ENCODE data around the gene TMEM186.
"Not testable (repeated sequence)": the region's sequence is repeated elsewhere in the genome, so short reads cannot be mapped to it uniquely, and the experiment has no call there.

The TMEM186 gene

DNA sequence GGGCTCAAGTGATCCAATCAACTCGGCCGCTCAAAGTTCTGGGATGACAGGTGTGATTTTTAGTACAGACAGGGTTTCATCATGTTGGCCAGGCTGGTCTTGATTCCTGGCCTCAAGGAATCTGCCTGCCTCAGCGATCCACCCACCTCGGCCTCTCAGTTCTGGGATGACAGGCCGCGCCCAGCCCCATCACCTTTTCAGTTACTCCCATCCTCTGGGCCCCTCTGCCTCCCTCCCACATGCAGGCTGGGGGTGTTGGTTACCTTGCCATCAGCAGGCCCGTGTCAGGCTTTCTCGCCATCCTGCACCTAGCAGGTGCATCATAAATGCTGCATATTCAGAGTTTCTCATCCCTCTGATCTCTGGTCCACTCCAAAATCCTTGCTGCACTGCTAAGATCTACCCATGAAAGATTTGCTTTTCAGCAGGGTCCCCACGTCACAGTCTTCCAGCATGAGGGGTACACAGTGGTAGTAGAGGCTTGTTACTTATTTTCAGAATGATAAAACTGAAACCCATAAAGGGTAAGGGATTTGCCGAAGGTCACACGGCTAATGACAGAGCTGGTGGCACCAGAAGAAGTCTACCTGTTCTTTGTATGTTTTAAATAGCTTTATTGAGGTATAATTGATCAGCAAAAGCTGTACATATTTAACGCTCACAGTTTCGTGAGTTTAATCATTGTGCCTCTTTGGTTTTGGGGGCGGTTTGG lies 16.8 kb upstream of the TMEM186 start:
- no peak for FAIRE-seq

GRCh38 chr16:8812162-8812843 lies 14.9 kb upstream of the TMEM186 start:
- FAIRE-seq (no peak), DNase-seq (ENCODE audit: insufficient read length, low spot score) (no peak)

More for the DNA sequence above, 16.8 kb upstream of the TMEM186 start:
- DNase-seq (ENCODE audit: insufficient read length, low spot score): no peak

- DNase-seq (ENCODE audit: insufficient read length, low spot score): no peak
- no peak for FAIRE-seq
These were observed 11.3 kb upstream of the TMEM186 start for GRCh38 chr16:8808613-8809353.

DNA sequence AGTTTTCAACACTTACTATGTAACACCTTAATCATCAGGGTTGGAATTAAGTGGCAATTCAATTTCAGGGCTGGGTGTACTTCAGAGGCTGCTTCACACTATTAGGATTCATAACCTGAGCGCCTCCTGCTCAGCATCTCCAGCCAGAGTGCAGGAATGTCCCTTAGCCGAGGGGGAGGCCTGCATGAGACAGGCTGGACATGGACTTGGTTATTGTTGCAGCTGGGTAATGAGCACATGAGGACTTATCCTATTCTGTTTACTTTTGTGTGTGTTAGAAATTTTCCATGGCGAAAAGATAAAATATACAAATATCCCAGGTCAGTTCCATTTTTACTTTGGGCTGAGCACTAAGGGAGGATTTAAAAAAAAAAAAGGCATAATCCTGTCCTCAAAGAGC lies 10.6 kb upstream of the TMEM186 start:
- DNase-seq (ENCODE audit: insufficient read length, low spot score) (no peak), FAIRE-seq (no peak)

GRCh38 chr16:8807189-8807588 lies 9.8 kb upstream of the TMEM186 start:
- FAIRE-seq (no peak), DNase-seq (ENCODE audit: insufficient read length, low spot score) (no peak)

DNA sequence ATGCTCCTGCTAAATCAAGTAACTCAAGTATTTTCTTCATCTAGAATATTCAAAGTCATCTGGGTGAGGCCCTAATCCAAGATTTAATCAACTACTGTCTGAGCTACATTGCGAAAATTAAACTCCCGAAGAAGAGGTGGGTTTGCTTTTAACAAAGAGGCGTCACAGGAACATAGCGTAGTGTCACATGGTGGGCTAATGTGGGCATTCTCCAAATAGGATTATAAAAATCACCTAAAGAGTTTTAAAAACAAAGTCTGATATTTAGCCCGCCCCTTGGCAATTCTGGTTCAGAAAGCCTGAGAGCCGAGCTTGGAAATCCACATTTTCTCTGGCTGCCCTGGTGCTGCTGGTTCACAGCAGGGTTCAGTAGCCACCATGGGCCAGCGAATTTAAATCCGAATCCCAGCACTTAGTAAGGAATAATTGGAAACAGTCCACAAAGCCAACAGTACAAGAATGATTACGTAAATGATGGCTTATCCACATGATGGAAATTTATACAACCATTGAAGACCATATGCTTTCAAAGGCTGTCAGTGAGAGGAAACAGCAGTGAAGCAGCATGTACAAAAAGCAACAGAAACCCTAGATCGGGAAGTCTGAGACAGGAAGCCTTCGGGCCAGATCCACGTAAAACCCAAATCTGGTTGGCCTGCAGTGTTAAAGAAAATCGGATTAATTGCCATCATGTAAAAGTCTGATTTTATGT lies 9.0 kb upstream of the TMEM186 start:
- no peak for FAIRE-seq
- no peak for DNase-seq (ENCODE audit: insufficient read length, low spot score)

DNA sequence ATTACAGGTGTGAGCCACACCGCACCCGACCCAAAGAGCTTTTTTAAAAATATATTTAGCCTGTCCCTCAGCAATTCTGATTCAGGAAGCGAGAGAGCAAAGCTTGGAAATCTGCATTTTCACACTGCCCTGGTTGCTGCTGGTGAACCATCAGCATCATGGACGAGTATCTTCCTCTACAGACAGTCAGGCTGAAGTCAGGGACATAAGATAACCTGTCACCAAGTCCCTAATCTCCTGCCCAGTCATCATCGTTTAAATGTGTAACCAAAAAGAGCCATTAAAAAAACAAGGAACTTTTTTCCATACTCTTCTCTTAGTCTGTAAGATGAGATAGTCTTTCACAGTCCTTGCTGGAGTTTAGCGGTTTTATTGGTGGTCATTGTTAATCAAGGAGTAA lies 6.9 kb upstream of the TMEM186 start:
- DNase-seq (ENCODE audit: insufficient read length, low spot score): no peak
- FAIRE-seq: no peak

DNA sequence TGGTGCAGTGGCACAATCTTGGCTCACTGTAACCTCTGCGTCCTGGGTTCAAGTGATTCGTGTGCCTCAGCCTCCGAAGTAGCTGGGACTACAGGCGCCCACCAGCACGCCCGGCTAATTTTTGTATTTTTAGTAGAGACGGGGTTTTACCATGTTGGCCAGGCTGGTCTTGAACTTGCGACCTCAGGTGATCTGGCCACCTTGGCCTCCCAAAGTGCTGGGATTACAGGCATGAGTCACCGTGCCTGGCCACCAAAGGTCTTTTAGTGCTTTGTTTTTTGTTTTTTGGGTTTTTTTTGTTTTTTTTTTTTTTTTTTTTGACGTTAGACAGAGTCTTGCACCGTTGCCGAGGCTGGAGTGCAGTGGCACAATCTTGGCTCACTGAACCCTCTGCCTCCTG lies 6.3 kb upstream of the TMEM186 start:
- FAIRE-seq; DNase-seq (ENCODE audit: insufficient read length, low spot score): not testable (repeated sequence)

DNA sequence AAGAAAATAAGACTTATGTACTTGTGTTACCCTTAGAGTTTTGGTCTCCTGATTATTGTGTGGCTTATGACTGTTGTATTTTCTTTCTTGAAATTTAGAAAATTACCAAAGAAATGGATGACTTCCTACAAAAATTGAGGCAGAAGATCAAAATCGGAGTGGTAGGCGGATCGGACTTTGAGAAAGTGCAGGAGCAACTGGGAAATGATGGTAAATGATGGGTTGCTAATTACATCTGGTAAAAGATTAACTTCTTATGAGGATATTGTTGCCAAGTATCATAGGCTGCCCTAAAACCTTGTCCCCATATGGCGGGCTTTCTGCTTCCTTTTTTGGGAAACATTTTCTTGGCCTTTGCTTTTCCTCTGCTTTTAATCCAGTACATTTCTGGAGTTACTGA lies 4.3 kb upstream of the TMEM186 start:
- DNase-seq (ENCODE audit: insufficient read length, low spot score) (no peak), FAIRE-seq (no peak)

- DNase-seq (ENCODE audit: insufficient read length, low spot score) (no peak), FAIRE-seq (no peak)
These were observed 1.2 kb upstream of the TMEM186 start for GRCh38 chr16:8798535-8799157.

GRCh38 chr16:8798174-8798527 lies 712 bp upstream of the TMEM186 start:
- no peak for DNase-seq (ENCODE audit: insufficient read length, low spot score)
- no peak for FAIRE-seq

- DNase-seq (ENCODE audit: insufficient read length, low spot score) (no peak), FAIRE-seq (no peak)
These were observed 723 bp downstream of the TMEM186 start for GRCh38 chr16:8796469-8797363.

DNA sequence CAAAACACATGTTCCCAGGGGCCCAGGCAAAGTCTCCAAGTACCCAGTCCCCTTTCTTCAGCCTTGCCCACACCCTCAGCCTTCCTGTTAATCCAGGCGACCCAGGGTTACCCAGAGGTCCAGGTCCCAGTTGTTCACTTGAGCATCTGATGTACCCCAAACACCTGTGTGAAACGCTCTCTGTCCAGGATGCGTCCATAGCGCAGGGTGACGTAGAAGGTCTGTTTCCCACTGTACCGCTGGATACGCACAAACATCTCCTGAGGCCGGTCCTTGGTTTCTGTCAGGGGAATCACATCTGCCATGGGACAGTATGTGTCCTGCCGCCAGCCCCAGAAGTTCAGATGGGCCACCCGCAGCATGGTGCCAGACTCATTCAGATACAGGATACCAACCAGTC lies 1.6 kb downstream of the TMEM186 start:
- FAIRE-seq: no peak
- no peak for DNase-seq (ENCODE audit: insufficient read length, low spot score)

DNA sequence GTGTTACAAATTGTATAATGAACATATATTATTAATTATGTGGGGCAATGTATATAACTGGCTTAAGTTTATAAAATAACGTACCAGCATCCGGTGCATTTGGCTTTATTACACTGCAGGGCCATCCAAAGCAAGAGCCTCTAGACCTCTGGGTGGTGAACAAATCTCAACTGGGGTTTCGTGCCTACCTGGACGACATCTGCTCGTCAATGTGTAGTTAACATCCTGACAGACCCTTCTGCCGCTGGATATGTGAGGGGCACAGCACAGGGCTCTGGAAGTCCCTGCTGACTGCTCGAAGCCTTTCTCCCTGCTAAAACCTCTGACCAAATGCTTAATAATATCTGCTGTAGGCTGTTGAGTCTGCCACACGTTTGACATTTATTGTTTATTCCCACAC lies 2.3 kb downstream of the TMEM186 start:
- FAIRE-seq: no peak
- no peak for DNase-seq (ENCODE audit: insufficient read length, low spot score)

DNA sequence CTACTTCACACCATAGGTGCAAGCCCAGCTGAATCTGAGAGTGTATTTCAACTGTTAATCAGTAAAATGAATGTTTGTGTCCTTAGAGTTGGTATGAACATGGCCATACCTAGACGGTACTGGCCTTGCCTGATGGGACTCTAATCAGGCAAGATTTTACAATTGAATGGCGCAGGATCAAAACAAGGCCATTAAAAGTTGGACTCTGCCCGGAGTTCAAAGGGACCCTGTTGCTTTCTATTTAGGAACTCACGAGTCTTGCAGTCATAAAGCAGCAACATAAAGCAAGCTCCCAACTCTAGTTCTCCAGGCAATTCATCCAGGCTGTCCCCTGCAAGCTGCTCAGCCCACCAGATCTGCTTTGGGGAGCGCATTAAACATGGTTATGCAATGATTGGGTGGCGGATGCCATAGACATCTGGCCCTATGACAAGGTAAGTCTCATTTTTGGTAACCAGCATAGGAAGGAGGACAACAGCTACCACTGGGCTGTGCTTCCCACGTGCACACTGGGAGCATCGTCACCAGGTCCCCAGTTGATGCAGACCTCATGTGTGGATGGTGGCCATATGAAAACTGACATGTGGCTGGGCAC lies 8.8 kb downstream of the TMEM186 start:
- FAIRE-seq (no peak), DNase-seq (ENCODE audit: insufficient read length, low spot score) (no peak)

- not testable (repeated sequence) for DNase-seq (ENCODE audit: insufficient read length, low spot score); FAIRE-seq
These were observed 11.1 kb downstream of the TMEM186 start for GRCh38 chr16:8786316-8786715.

GRCh38 chr16:8785408-8785807 lies 12.0 kb downstream of the TMEM186 start:
- no peak for FAIRE-seq
- no peak for DNase-seq (ENCODE audit: insufficient read length, low spot score)

DNA sequence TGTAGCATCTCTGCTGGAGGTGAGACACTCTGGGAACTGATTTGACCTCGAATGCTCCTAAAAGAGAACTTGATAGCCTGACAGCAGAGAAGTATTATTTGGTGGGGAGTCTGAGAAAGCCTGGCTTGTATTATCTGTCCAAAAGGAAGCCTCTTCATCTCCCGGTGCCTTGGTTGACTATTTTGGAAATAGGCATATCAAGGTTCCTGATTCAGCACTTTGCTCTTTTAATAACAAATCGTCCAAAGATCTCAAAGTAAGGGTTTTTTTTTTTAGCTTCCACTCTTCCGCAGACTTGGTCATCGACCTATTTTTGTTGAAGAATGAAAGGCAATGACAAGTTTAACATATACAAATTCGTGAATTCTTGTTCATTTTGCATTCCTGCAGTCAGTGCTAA lies 14.8 kb downstream of the TMEM186 start:
- DNase-seq (ENCODE audit: insufficient read length, low spot score) (no peak), FAIRE-seq (no peak)

DNA sequence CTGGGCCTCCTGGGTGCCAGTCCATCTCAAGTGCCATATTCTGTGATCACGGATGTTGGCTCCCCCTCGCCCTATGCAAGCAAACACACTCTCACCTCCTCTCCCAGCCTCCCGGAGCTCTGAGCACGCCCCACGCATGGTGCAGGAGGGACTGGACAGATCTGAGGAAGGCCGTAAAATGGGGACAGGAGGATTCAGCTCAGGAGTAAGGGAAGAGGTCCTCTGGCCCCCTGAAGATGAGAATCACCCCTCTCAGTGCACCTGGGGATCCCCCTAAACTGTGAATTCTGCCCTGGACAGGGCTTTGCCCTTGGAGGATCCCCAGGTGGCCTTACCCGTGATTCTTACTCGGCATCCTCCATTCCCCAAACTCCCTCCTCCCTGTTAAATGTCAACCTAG lies 15.6 kb downstream of the TMEM186 start:
- FAIRE-seq (no peak), DNase-seq (ENCODE audit: insufficient read length, low spot score) (no peak)
